Osteocyte (in vitro differentiated cells): Measurements from ENCODE around the gene ELF5. TPM values are rescaled to one million over a fixed set of nuclear protein-coding genes. Genes with fewer than 3 reads are reported as not detected.

Experiments
- DNase-seq: peaks from one replicate; pipeline ENCODE4 v3.0.0; 2021; ENCODE audit warnings: mixed read lengths; ENCODE audit not compliant: unreplicated experiment; ENCODE audit errors: extremely low spot score
- H3K27ac Mint-ChIP-seq: one replicate; pipeline ENCODE4 v1.8.0; 2021; ENCODE audit warnings: mild to moderate bottlenecking, mixed read lengths; ENCODE audit not compliant: unreplicated experiment
- H3K27me3 Mint-ChIP-seq: one replicate; pipeline ENCODE4 v1.8.0; 2021; ENCODE audit warnings: mixed read lengths; ENCODE audit not compliant: unreplicated experiment
- H3K36me3 Mint-ChIP-seq: one replicate; pipeline ENCODE4 v1.8.0; 2021; ENCODE audit warnings: mixed read lengths; ENCODE audit not compliant: unreplicated experiment
- H3K4me1 Mint-ChIP-seq: one replicate; pipeline ENCODE4 v1.8.0; 2021; ENCODE audit warnings: mixed read lengths; ENCODE audit not compliant: unreplicated experiment
- H3K4me3 Mint-ChIP-seq: one replicate; pipeline ENCODE4 v1.8.0; 2021; ENCODE audit warnings: mild to moderate bottlenecking, moderate library complexity, mixed read lengths; ENCODE audit not compliant: unreplicated experiment
- H3K9me3 Mint-ChIP-seq: one replicate; pipeline ENCODE4 v1.8.0; 2021; ENCODE audit warnings: mixed read lengths; ENCODE audit not compliant: unreplicated experiment
- total RNA-seq: library from RNA; stranded (reverse); gene quantifications from 2 replicates; pipeline ENCODE4 v1.2.1, GENCODE V29; 2021
- TF ChIP-seq, protein P1 (sequence below): fragments of 200-600 bp; sonication (generic); IDR thresholded peaks from 2 replicates; pipeline ENCODE4 v1.5.0; 2021; ENCODE audit warnings: antibody characterized with exemption, mild to moderate bottlenecking, moderate library complexity

Gene ELF5
- total RNA-seq, 1 donor from 2014 or later, result not detected

DNA sequence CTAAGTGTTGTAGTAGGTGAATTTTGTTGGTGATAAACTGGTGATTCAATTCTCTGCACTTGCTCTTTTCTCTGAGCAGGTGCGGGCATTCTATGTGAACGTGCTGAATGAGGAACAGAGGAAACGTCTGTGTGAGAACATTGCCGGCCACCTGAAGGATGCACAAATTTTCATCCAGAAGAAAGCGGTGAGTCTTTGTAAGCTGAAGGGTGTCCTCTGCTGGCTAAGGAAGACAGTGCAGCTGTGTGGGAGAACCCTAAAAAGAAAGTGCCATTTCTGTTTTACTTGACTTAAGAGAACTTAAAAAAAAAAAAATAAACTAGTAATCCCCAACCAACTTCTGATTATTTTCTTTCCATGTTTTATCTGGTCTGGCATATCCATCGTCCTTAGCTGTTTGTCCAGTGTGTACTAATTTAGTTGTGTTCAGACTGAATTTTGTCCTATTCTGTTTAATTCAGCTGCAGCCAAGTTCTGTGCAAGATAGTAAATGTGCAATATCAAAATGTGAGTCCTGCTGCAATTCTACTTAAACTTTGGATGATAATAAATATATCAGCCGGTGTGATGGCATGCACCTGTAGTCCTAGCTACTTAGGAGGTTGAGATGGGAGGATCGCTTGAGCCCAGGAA lies 45.3 kb downstream of the ELF5 start:
- TF ChIP-seq, protein P1, sequence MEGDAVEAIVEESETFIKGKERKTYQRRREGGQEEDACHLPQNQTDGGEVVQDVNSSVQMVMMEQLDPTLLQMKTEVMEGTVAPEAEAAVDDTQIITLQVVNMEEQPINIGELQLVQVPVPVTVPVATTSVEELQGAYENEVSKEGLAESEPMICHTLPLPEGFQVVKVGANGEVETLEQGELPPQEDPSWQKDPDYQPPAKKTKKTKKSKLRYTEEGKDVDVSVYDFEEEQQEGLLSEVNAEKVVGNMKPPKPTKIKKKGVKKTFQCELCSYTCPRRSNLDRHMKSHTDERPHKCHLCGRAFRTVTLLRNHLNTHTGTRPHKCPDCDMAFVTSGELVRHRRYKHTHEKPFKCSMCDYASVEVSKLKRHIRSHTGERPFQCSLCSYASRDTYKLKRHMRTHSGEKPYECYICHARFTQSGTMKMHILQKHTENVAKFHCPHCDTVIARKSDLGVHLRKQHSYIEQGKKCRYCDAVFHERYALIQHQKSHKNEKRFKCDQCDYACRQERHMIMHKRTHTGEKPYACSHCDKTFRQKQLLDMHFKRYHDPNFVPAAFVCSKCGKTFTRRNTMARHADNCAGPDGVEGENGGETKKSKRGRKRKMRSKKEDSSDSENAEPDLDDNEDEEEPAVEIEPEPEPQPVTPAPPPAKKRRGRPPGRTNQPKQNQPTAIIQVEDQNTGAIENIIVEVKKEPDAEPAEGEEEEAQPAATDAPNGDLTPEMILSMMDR, result peak; percentile 43
- Mint-ChIP-seq H3K36me3 (peaks cover 62% of the 10 kb centered on the region), H3K27ac (no peak overlapping the region), H3K4me3 (no peak overlapping the region), H3K27me3 (peaks cover 4% of the 10 kb centered on the region), H3K9me3 (peaks cover 9% of the 10 kb centered on the region), H3K4me1 (no peaks in the 10 kb centered on the region)
- DNase-seq, result no peak

GRCh38 chr11:34466802-34467488 lies 46.6 kb downstream of the ELF5 start:
- DNase-seq, result no peak
- Mint-ChIP-seq H3K4me3 (no peak overlapping the region), H3K9me3 (peaks cover 9% of the 10 kb centered on the region)

DNA sequence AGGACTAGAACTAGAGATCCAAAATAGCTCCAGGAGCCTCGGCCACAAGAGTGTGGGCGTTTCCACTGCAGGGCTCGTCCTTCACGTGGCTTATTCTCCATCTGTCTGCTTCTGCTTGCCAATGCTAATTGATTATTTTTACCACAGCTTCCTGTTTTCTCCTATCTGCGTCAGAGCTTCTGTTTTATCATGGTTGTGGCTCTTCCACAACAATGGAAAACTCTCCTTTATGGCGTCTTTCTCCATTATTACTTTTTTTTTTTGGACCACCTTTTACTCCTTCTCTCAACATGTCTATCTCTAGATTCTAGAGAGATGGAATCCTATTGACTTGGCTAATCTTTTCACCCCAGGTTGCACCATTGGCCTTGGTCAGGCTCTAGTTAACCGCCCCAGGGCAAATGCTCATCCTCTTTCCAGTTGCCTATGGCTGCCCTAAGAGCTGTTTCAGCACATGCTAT lies 49.0 kb downstream of the ELF5 start:
- Mint-ChIP-seq H3K36me3 (peaks cover 62% of the 10 kb centered on the region), H3K27ac (no peak overlapping the region), H3K4me1 (no peaks in the 10 kb centered on the region), H3K27me3 (no peaks in the 10 kb centered on the region), H3K9me3 (peaks cover 9% of the 10 kb centered on the region), H3K4me3 (no peak overlapping the region)
- no peak for DNase-seq
- TF ChIP-seq, protein P1, result no peak

More at GRCh38 chr11:34466802-34467488, 46.6 kb downstream of the ELF5 start:
- H3K27ac Mint-ChIP-seq, result no peak overlapping the region
- H3K27me3 Mint-ChIP-seq, result peaks cover under 1% of the 10 kb centered on the region
- TF ChIP-seq, protein P1, result no peak
- peaks cover 64% of the 10 kb centered on the region for H3K36me3 Mint-ChIP-seq
- no peaks in the 10 kb centered on the region for H3K4me1 Mint-ChIP-seq

- Mint-ChIP-seq H3K4me1 (no peaks in the 10 kb centered on the region), H3K27ac (no peak overlapping the region), H3K4me3 (no peak overlapping the region), H3K9me3 (peaks cover 3% of the 10 kb centered on the region), H3K27me3 (no peaks in the 10 kb centered on the region), H3K36me3 (peaks cover 59% of the 10 kb centered on the region)
- TF ChIP-seq, protein P1, result no peak
- no peak for DNase-seq
Observed at GRCh38 chr11:34461215-34461614, 52.4 kb downstream of the ELF5 start.

DNA sequence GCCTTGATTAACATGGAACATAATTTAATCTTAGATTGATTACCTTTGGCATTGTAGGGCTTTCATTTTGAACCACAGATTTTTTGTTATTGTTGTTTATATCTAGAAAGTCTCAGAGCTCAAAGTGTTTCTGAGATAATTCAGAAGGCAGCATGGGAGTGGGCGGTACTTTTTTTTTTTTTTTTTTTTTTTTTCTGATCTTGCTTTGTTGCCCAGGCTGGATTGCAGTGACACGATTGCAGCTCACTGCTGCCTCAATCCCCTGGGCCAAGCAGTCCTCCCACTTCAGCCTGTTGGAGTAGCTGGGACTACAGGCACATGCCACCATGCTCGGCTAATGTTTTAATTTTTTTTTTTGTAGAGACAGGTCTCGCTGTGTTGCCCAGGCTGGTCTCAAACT lies 53.3 kb downstream of the ELF5 start:
- Mint-ChIP-seq H3K4me3 (no peak overlapping the region), H3K27me3 (no peaks in the 10 kb centered on the region), H3K4me1 (no peaks in the 10 kb centered on the region), H3K9me3 (no peaks in the 10 kb centered on the region), H3K36me3 (peaks cover 54% of the 10 kb centered on the region), H3K27ac (no peak overlapping the region)
- no peak for DNase-seq
- TF ChIP-seq, protein P1, result no peak
